Lower leg skin (tissue), 3 donors: Measurements from ENCODE around the gene VTI1A.

Source experiments
- POLR2A ChIP-seq, 2 donors: fragments of 450-650 bp; IDR thresholded peaks; one replicate each; pipeline ENCODE4 v1.6.1; 2016 to 2017; ENCODE audit warnings: antibody characterized with exemption in 2 of 2, mild to moderate bottlenecking in 1 of 2, moderate library complexity in 1 of 2
- TF ChIP-seq, protein P1 (sequence below), 3 donors: fragments of 450-650 bp; IDR thresholded peaks; one replicate each; pipeline ENCODE4 v1.5.1; 2016; ENCODE audit warnings: antibody characterized with exemption in 3 of 3, mild to moderate bottlenecking in 3 of 3, moderate library complexity in 2 of 3

DNA sequence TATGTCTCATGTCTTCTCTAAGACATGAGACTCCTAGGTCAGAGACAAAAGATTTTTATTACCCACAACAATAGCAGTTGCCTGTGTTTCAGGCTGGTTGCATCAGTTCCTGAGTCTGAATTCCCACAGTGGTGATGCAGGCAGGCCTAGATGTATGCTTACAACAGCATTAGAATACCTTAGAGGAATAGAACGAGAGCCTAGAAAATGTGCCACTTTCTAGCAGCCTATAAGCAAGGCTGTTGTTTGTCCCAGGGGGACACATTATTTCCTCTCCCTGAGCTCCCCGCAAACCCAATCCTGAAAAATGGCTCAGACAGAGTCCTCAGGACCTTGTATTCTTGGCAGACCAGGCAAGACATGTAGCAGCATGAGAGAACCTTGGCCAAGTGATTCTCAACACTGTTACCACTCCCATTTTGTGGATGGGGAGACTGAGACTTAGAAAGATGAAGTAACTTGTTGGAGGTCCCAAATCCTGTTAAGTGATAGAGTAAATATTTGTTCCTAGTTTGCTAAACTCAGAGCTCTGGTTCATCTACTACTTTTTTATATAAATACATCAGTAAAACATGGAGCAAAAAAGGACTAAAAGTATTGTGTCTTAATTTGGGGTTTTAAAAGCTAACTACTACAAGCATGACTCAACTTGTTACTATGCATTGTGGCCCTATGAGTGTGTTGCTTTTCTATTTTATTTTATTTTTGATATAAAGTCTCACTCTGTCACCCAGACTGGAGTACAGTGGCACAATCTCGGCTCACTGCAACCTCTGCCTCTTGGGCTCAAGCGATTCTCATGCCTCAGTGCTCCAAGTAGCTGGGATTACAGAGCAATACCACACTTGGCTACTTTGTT, 14.2 kb downstream of the VTI1A start:
- TF ChIP-seq, protein P1, sequence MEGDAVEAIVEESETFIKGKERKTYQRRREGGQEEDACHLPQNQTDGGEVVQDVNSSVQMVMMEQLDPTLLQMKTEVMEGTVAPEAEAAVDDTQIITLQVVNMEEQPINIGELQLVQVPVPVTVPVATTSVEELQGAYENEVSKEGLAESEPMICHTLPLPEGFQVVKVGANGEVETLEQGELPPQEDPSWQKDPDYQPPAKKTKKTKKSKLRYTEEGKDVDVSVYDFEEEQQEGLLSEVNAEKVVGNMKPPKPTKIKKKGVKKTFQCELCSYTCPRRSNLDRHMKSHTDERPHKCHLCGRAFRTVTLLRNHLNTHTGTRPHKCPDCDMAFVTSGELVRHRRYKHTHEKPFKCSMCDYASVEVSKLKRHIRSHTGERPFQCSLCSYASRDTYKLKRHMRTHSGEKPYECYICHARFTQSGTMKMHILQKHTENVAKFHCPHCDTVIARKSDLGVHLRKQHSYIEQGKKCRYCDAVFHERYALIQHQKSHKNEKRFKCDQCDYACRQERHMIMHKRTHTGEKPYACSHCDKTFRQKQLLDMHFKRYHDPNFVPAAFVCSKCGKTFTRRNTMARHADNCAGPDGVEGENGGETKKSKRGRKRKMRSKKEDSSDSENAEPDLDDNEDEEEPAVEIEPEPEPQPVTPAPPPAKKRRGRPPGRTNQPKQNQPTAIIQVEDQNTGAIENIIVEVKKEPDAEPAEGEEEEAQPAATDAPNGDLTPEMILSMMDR (IDR thresholded peaks at IDR 0.05), result no peak
- no peak for TF ChIP-seq POLR2A (IDR thresholded peaks at IDR 0.05)
